ENCODE results near the gene CEP83.

CEP83 gene

GRCh38 chr12:94269316-94269999 is 190.2 kb downstream of the CEP83 start:
- no peak for DNase-seq (ENCODE audit: low read depth, low spot score)

GRCh38 chr12:94267921-94268471 is 191.7 kb downstream of the CEP83 start:
- no peak for DNase-seq (ENCODE audit: low read depth, low spot score)

GRCh38 chr12:94267537-94267872 is 192.2 kb downstream of the CEP83 start:
- DNase-seq (ENCODE audit: low read depth, low spot score): no peak

- no peak for DNase-seq (ENCODE audit: low read depth, low spot score)
Measured at GRCh38 chr12:94266796-94267536, 192.7 kb downstream of the CEP83 start.

- no peak for DNase-seq (ENCODE audit: low read depth, low spot score)
Measured at GRCh38 chr12:94265966-94266745, 193.5 kb downstream of the CEP83 start.

GRCh38 chr12:94265539-94265938 is 194.1 kb downstream of the CEP83 start:
- no peak for DNase-seq (ENCODE audit: low read depth, low spot score)

- no peak for DNase-seq (ENCODE audit: low read depth, low spot score)
Measured at GRCh38 chr12:94264736-94265485, 194.8 kb downstream of the CEP83 start.

- DNase-seq (ENCODE audit: low read depth, low spot score): peak; percentile 75
Measured at GRCh38 chr12:94263905-94264561, 195.6 kb downstream of the CEP83 start.

- DNase-seq (ENCODE audit: low read depth, low spot score): no peak
Measured at GRCh38 chr12:94263011-94263811, 196.5 kb downstream of the CEP83 start.

- DNase-seq (ENCODE audit: low read depth, low spot score): peak; percentile 52
Measured at GRCh38 chr12:94262228-94263010, 197.2 kb downstream of the CEP83 start.

GRCh38 chr12:94261786-94262185 is 197.9 kb downstream of the CEP83 start:
- no peak for DNase-seq (ENCODE audit: low read depth, low spot score)

- peak; percentile 73 for DNase-seq (ENCODE audit: low read depth, low spot score)
Measured at GRCh38 chr12:94261119-94261518, 198.5 kb downstream of the CEP83 start.

- DNase-seq (ENCODE audit: low read depth, low spot score): peak; percentile 16
Measured at GRCh38 chr12:94260717-94261116, 198.9 kb downstream of the CEP83 start.

GRCh38 chr12:94260017-94260416 is 199.7 kb downstream of the CEP83 start:
- DNase-seq (ENCODE audit: low read depth, low spot score): no peak

GRCh38 chr12:94258593-94258992 is 201.1 kb downstream of the CEP83 start:
- no peak for DNase-seq (ENCODE audit: low read depth, low spot score)
